COLO668 (cell line): ENCODE measurements around the gene PSMD10.

Experiments
- DNase-seq: peaks from one replicate; lab custom pipeline; 2025; ENCODE audit not compliant: unreplicated experiment; lab: John Stamatoyannopoulos, UW

PSMD10 gene

DNA sequence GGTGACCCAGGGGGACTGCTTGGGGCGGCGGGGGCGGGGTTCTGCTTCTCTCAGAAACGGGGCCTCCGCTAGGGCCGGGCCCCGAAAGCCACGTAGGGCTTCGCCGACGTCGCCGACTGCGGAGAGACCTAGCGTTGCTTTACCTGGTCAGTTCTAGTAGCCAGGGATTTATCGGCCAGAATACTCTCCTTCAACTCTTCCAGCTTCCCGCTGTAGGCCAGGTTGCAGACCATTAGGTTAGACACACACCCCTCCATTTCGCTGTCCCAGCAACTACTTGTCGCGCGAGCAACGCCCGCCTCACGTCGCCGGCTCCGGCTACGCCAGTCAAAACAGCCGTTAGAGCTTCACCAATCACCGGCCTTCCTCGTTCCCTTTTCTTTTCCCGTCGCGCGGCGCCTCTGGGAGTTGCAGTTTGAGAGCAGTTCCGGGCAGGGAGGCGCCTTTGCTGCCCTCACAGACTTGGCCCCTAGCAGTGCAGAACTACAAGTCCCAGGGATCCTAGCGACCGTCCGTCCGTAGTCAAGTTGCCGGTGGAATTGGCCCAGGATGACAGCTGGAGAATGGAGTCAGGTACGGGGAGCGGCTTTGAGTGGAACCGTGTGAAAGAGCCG, at the start of gene PSMD10, which contains the start of gene ATG4A:
Gene PSMD10 (minus strand): TSS at position 279 of the 614 bp plus-strand sequence. CDS start 22 bp downstream, at position 257.
Gene ATG4A (plus strand): TSS at position 515 of the 614 bp plus-strand sequence. CDS start 49 bp downstream, at position 564.
- peak; percentile 95 for DNase-seq

- DNase-seq = no peak
Measured at GRCh38 chrX:108138814-108139702, 47.7 kb upstream of the PSMD10 start.

- no peak for DNase-seq
Measured at GRCh38 chrX:108134724-108135123, 43.4 kb upstream of the PSMD10 start.

DNA sequence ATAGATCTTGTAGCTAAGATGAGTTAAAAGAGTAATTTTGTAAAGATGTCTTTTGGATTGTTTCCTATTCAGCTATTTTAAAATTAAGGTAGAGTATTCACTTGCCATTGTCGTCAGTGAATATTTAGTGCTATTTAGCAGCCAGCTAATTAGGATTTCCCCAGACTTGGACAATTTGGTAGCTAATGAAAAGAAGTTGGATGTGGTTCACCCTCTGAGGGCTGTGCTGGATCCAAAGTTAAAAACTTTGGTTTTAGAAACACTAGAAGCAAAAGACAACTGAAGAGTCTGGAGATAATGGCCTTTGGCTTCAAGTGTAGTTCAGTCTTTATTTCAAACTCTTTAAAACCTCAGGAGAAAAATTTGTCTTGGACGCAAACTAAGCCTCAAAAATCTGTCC, 41.5 kb upstream of the PSMD10 start:
- no peak for DNase-seq

DNA sequence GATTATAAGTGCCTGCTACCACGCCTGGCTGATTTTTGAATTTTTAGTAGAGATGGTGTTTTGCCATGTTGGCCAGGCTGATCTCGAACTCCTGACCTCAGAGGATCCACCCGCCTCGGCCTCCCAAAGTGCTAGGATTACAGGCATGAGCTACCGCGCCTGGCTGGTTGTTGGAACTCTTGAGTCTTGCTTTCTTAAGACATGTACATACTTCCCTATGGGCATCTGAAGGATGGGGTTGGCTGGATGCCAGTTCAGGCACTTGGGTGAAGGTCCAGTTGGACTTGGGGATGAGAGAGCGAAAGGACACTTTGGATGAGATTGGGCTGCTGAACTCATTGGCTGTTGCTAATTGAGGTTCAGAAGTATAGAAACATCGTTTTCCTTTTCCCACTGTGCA, 40.7 kb upstream of the PSMD10 start:
- DNase-seq = no peak

DNA sequence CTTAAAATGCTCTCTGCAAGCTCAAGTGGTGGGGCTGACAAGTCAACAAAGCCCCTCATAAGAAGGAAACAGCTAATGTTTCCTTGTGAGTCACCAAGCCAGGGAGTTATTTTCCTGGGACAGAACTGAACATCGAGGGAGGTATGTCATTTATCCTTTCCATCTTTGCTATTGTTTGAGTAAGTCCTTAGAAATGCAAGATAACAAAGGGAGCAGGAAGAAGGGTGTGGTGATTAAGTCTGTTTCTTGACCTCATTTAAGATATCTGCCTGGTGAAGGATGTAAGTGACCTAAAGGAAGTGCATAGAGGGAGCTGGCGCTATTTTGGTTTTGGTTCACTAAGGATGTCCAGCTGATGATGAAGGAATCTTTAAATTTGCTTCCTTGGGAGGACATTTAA, 40.1 kb upstream of the PSMD10 start:
- DNase-seq = no peak

DNA sequence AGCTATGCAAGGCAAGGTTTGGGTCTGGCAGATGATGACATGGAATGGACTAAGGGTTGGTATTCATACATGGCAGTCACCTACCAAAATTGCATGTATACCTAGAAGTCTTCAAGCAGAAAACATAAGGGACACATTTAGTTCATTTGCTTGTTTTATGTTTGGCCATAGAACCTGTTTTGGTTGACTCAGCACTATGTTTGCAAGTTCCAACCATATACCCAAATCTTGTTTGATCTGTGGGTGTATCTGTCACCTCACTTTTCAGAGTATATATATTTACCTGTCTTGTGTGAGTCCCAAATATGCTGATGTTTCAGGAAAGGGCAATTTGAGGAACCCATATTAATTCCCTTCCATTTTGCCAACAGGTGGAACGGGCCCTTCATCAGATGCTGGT, 39.5 kb upstream of the PSMD10 start:
- DNase-seq = no peak

DNA sequence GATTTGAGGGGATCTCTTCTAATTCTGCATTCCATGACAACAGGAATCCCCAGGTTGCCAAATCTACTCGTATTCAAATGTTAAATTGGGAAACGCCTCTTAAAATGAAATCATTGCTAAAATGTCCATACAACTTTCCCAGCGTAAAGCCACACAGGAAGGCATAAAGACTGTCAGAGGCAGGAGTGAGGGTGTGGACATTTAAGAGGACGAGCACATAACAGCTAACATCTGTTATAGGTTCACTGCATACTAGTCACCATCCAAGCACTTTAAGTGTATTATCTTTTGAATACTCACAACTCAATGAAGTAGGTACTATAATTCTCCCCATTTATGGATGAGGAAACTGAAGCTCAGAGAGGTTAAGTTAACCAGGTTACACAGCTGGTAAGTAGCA, 35.8 kb upstream of the PSMD10 start:
- DNase-seq = no peak

GRCh38 chrX:108126661-108127060, 35.3 kb upstream of the PSMD10 start:
- DNase-seq = no peak

GRCh38 chrX:108123591-108124366, 32.4 kb upstream of the PSMD10 start:
- no peak for DNase-seq

GRCh38 chrX:108122748-108123147, 31.4 kb upstream of the PSMD10 start:
- DNase-seq = no peak

GRCh38 chrX:108121291-108121690, 29.9 kb upstream of the PSMD10 start:
- no peak for DNase-seq

- no peak for DNase-seq
Measured at GRCh38 chrX:108117988-108118387, 26.6 kb upstream of the PSMD10 start.

DNA sequence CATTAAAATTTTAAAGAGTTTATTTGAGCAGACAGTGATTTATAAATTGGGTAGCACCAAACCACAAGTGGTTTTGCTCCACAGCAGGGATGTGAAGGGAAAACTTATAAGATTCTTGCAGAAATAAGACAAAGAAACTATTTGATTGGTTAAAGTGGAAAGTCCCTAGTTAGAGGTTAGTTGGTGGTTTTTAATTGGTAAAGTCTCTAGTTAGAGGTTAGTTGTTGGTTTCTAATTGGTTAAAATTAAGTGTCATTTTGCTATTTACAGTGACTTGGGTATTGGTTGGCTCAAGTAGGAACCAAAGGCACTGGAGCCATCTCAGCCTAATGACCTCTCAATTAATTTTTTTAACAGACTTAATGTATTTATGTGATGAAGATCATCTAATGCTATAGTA, 23.2 kb upstream of the PSMD10 start:
- DNase-seq = no peak

GRCh38 chrX:108105473-108105872, 14.1 kb upstream of the PSMD10 start:
- DNase-seq = no peak

- DNase-seq = no peak
Measured at GRCh38 chrX:108097380-108097779, 6.0 kb upstream of the PSMD10 start.

GRCh38 chrX:108091878-108092291, 543 bp upstream of the PSMD10 start:
- peak; percentile 64 for DNase-seq

DNA sequence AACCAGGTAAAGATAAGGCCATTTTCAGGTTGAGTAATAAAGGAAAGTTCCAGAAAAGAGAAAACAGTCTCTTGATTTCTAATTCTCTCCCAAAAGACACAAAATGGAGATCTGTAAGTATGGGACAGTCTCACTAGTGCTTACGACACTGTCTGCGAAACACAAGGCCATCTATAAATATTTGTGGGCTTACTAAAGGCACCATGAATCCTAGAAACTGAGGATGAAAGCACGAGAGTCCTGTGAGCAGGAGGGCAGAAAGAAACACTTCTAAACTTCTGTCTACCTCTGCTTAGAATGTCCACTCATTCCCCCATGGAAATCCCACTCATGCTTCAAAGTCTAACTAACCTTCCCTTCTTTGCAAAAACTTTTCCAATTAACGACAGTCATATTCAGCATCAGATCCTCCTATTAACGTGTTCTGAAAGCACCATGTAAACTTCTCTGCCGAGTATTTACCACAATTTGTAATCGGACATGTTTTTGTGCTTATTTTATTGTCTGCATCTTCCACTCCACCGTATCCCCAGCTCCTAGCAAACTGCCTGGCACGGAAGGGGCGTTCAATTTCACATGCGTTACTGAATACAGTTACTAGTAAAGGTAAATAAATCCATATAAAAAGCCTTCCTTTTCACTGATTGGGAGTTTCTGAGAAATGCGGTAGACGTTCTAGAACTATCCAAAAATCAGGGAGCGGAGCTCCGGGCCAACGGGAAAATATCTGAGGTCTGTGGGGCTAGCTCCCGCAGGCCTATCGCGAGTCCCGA, 665 bp downstream of the PSMD10 start:
- DNase-seq = no peak

GRCh38 chrX:108088511-108088910, 2.8 kb downstream of the PSMD10 start:
- no peak for DNase-seq

- DNase-seq = no peak
Measured at GRCh38 chrX:108087792-108088191, 3.5 kb downstream of the PSMD10 start.

GRCh38 chrX:108081110-108081509, 10.2 kb downstream of the PSMD10 start:
- DNase-seq = no peak
